Coronary artery (tissue), 2 donors: ENCODE results near the gene FERD3L.

Source experiments
- DNase-seq: peaks from one replicate; pipeline ENCODE4 v3.0.0-alpha.2; 2017; ENCODE audit warnings: low spot score
- H3K27ac ChIP-seq, 2 donors: fragments of 200-600 bp; sonication (generic); one replicate each; pipeline ENCODE4 v1.5.1; 2016 to 2019
- H3K4me3 ChIP-seq: fragments of 200-600 bp; sonication (generic); 2 replicates; pipeline ENCODE4 v1.5.1; 2016; ENCODE audit warnings: mild to moderate bottlenecking, moderate library complexity
- CTCF ChIP-seq: fragments of 200-600 bp; sonication (generic); IDR thresholded peaks from one replicate; pipeline ENCODE4 v1.5.1; 2019; ENCODE audit warnings: antibody characterized with exemption

Gene FERD3L

GRCh38 chr7:19106241-19107080 is 38.8 kb downstream of the FERD3L start:
- TF ChIP-seq CTCF = no peak
- no peak overlapping the region for H3K27ac ChIP-seq
- DNase-seq = no peak
- H3K4me3 ChIP-seq = peak overlapping the region; percentile 67

DNA sequence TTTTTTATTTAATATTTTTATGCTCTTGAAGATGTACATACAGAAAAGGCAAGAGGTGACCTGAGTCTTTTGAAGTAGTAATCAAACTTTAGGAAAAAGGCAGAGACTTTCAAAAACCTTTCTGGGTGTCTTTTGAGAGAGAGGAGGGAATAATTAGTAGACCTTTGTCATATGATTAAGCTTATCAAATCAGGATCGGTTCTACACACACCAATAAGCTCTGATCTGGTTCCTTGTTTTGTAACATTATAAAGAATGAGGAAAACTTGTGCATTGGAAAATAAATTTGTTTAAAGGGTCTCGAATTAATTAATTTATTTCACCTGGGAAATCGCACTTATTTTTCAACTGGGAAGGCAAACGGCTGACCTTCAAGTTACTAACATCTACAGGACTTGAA is 39.7 kb downstream of the FERD3L start:
- no peak for TF ChIP-seq CTCF
- H3K4me3 ChIP-seq = no peak overlapping the region

GRCh38 chr7:19104811-19105210 is 40.4 kb downstream of the FERD3L start:
- no peak for DNase-seq
- H3K27ac ChIP-seq = no peak overlapping the region
- TF ChIP-seq CTCF = no peak
- H3K4me3 ChIP-seq = no peak overlapping the region

More for the DNA sequence above, 39.7 kb downstream of the FERD3L start:
- H3K27ac ChIP-seq = no peak overlapping the region
- no peak for DNase-seq

- Histone ChIP-seq H3K27ac (no peak overlapping the region), H3K4me3 (no peak overlapping the region)
- no peak for DNase-seq
- no peak for TF ChIP-seq CTCF
Observed at GRCh38 chr7:19102884-19103283, 42.3 kb downstream of the FERD3L start.

DNA sequence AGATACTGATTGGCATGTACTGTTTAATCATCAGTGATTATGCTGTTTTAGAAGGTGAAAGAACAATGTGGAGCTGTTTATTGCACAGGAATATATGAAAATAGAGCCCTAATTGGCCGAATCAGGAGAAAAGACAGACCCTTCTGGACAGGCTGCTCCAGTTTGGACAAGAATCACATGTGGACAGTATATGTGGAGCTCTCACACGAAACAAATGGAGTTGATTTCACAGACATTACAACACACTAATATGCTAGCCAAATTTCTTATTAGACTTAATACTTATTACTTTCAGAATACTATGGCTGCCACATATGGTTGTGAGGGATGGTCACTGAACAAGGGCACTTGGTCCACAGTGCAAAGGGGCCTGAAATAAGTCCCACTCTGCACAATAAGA is 43.3 kb downstream of the FERD3L start:
- no peak for TF ChIP-seq CTCF
- Histone ChIP-seq H3K4me3 (no peak overlapping the region), H3K27ac (no peak overlapping the region)
- DNase-seq = no peak

GRCh38 chr7:19101472-19101871 is 43.7 kb downstream of the FERD3L start:
- no peak for TF ChIP-seq CTCF
- Histone ChIP-seq H3K4me3 (no peak overlapping the region), H3K27ac (no peak overlapping the region)
- DNase-seq = no peak

DNA sequence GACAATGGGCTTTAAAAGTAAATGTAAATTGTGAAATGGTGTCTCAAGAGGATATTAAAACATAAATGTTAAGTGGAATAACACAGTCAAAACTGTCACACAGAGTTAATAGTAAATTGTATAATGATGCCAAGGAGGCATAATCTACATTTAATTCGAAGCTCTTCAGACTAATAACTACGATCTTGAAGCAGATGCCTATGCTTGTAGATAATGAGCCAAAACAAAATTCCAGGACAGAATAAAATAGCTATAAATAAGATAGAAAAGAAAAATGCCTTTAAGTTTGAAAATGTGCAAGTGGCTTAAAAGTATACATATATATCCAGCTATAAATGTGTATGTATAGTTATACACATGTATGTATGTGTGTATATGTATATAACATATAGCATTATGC is 45.3 kb downstream of the FERD3L start:
- Histone ChIP-seq H3K27ac (no peak overlapping the region), H3K4me3 (no peak overlapping the region)
- DNase-seq = no peak
- no peak for TF ChIP-seq CTCF
